HTERT RPE-1 (cell line): Measurements from ENCODE around the gene PIGBOS1.
"Not testable (repeated sequence)": the region's sequence is repeated elsewhere in the genome, so short reads cannot be mapped to it uniquely, and the experiment has no call there.

Experiments
- in situ Hi-C: fragments of 300-500 bp; cut with MboI; formaldehyde crosslinking; loops from 4 replicates; pipeline ENCODE4 v1.14.3; 2020; ENCODE audit warnings: low sequenced_read_pairs

Gene PIGBOS1, protein sequence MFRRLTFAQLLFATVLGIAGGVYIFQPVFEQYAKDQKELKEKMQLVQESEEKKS

GRCh38 chr15:55318588-55319494 lies at the start of gene PIGBOS1, which contains the start of gene PIGB:
PIGBOS1 (minus strand) TSS chr15:55319123; CDS start chr15:55317792, 1,331 bp downstream.
PIGB (plus strand) TSS chr15:55319222; CDS start chr15:55319251, 29 bp downstream.
- in situ Hi-C loops, result no loop called here

DNA sequence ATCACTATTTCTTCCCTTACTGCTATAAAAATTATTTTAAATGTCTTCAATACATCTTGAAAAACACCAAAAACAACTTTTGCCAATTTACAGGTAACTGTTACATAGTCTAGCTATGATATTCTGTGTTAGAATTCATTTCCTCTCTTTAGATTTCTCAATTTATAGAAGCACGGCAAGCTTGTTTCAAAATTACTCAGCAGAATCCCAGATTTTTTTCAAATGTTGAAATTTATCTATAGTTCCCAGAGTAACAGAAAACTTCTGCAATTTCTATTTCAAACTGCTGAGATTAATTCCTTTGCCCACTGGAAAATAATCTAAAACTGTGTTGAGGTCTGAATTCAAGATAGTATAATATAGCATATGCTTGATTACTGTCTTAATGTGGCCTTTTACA lies 48.1 kb upstream of the PIGBOS1 start:
- in situ Hi-C loops, result no loop called here

DNA sequence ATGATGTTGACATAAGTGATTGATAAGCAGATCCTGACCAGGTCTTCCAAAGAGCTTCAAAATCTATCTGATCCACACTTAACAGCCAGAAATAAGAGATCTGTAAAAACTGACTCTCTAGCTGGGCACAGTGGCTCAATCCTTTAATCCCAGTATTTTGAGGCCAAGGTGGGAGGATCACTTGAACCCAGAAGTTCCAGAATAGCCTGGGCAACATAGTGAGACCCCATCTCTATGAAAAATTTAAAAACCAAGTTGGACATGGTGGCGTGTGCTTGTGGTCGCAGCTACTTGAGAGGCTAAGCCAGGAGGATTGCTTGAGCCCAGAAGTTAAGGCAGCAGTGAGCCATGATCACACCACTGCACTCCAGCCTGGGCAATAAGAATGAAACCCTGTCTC lies 43.7 kb upstream of the PIGBOS1 start:
- in situ Hi-C loops, result no loop called here

DNA sequence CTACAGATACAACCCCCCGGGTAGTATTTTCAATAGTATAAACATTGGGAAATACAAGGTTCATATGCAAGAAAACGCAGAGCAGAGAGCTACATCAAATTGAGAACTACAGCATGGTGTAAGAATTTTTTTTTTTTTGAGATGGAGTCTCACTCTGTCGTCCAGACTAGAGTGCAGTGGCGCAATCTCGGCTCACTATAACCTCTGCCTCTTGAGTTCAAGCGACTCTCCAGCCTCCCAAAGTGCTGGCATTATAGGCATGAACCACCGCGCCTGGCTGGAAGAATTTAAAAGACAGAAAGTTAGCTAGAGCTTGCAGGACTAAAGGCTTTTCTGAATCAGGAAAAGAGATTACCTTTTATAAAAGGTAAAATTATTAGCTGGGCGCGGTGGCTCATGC lies 42.1 kb upstream of the PIGBOS1 start:
- in situ Hi-C loops, result no loop called here

DNA sequence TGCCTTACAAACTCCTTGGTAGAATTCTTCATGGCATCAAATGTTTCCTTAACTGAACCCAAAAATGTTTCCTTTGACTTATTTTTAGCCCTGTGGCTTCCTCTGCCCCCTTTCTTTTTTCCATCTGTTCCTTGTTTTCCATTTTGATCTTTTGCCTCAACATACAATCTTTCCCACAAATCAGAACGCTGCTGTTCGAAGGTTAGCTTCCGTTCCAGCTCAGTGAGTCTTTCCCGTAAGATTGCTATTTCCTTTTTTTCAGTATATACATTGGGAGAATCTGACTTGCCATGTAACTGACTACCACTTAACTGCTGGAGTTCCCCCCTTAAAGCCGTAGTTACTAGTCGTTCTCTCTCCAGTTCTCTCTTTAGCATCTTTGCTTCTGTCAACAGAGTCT lies 41.3 kb upstream of the PIGBOS1 start:
- in situ Hi-C loops, result no loop called here

DNA sequence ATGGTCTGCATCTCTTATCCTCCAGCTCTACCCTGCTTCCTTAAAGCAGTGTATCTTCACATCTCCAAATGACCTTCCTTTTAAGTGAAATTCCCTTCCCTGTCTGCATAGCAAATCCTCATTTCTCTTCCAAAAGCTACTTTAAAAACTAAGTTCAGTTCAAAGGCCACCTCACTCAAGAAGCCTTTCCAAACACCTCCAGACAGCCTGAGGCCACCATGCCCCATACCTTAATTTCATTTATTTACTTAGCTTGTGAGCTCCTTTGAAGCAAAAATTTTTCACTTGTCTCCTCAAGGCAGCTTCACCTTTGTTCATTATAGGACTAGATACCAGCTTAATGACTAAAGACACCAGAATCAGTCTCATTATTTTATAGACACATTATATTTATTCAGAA lies 39.5 kb upstream of the PIGBOS1 start:
- in situ Hi-C loops, result no loop called here

GRCh38 chr15:55357774-55358173 lies 38.9 kb upstream of the PIGBOS1 start:
- in situ Hi-C loops, result no loop called here

DNA sequence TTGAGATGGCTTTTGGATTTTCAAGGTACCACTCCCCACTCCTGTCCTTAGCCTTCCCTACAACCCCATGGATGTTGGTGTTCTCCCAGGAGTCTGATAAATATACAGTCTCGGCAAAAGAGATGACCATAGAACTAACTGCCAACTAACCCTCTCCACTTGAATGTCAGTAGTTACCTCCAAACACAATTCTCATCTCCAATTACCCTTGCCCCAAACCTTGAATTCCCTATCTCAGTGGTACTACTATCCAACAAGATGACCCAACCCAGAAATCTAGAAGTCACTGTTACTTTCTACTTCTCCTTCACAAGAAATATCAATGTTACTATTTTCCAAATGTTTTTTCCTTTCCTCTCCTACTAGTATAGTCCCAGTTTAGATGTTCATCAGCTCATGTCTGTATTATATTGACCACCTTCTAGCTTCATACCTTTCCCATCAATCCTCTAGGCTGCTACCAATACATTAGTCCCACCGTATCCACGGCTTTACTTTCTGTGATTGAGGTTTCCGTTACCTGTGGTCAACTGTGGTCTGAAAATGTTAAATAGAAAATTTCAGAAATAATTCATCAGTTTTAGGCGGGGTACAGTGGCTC lies 38.2 kb upstream of the PIGBOS1 start:
- in situ Hi-C loops, result no loop called here

- in situ Hi-C loops, result no loop called here
Measured at GRCh38 chr15:55353025-55353424, 34.1 kb upstream of the PIGBOS1 start.

- in situ Hi-C loops, result no loop called here
Measured at GRCh38 chr15:55349282-55349681, 30.4 kb upstream of the PIGBOS1 start.

DNA sequence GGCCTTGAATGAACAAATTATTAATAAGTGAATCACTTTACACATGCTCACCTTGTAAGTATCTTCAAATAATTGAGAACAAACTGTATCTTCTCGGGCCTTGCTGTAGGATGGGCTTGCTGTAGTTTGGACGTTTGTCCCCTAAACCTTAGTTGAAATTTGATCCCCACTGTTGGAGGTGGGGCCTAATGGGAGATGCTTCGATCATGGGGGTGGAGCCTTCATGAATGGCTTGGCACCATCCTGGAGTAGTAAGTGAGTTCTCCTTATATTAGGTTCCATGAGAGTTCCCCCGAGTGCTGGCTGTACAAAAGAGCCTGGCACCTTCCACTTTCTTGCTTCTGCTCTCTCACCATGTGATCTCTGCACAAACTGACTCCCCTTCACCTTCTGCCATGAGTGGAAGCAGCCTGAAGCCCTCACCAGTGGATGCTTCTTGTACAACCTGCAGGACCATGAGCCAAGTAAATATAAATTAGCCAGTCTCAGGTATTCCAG lies 29.4 kb upstream of the PIGBOS1 start:
- in situ Hi-C loops, result no loop called here

DNA sequence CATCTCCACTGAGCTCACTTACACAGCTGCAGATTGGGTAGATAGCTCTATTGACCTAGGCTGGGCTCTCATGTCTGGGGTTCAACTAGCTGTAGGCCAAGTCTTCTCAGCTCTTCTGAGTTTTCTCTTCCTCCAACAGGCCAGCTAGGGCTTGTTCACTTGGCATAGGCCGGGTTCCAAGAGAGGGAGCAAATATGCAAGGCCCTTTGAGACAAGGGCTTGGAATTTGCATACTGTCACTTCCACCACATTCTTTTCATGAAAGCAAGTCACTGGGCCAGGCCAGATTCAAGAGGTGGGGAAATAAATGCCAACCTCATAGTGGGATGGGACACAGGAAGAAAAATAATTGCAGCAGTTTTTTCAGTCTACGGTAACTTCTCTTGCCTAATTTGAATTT lies 25.3 kb upstream of the PIGBOS1 start:
- in situ Hi-C loops, result no loop called here

DNA sequence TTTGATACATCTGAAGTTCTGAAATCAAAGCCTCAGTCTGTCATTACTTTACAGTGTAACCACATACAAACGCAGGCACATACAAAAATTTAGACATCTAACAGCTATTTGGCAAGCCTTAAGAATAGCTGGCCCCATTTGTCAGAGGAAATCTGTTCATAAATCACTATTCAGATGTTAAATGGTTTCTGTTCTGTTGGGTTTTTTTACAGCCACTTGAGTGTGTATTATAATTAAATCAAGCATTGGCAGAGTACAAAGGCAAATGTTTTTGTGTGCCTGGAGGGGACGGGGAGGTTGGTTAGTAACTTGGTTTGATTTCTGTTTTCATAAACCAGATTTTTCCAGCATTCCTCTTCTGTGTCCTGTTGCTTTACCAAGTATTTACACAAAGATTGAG lies 24.2 kb upstream of the PIGBOS1 start:
- in situ Hi-C loops, result no loop called here

DNA sequence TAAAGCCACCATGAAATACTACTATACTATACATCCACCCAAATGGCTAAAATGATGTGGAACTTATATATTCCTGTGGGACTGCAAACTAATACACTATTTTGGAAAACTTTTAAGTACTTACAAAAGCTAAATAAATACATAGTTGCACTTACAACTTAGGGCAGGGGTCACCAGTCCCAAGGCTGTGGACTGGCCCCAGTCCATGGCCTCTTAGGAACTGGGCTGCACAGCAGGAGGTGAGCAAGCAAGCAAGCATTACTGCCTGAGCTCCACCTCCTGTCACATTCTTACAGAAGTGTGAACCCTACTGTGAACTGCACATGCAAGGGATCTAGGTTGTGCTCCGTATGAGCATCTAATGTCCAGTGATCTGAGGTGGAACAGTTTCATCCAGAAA lies 18.2 kb upstream of the PIGBOS1 start:
- in situ Hi-C loops, result no loop called here

- in situ Hi-C loops, result no loop called here
Measured at GRCh38 chr15:55334997-55335396, 16.1 kb upstream of the PIGBOS1 start.

DNA sequence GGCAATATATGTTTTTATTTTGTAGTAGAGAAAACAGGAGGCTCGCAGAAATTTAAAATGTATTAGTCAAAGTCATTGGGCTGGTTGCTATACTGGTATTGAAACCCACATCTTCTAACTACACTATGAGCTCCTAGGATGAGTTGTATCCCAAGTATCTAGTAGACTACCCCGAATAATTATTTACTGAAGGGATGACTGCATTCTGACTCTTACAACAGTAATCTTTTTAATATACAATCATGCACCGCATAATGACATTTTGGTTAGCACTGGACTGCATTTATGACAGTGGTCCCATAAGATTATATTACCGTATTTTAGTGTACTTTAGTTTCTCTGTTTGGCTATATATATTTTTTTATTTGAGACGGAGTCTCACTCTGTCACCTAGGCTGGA lies 15.4 kb upstream of the PIGBOS1 start:
- in situ Hi-C loops, result no loop called here

- in situ Hi-C loops, result no loop called here
Measured at GRCh38 chr15:55327387-55327786, 8.5 kb upstream of the PIGBOS1 start.

- in situ Hi-C loops, result no loop called here
Measured at GRCh38 chr15:55322467-55322866, 3.5 kb upstream of the PIGBOS1 start.

DNA sequence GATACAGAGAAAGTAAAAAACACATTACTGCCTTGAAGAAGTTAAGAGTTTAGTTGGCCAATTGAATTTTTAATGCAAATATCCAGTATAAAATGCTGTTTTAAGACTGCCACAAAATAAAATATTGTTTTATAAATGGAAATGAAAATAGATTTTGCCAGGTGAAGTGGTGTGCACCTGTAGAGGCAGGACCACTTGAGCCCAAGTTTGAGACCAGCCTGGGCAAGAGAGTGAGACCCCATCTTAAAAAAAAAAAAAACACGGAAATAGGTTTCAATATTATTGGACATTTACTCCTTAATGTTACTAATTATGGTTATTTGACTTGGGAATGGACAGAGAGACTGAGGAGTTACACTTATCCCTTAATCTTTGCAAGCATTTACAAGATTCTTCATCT lies 2.0 kb upstream of the PIGBOS1 start:
- in situ Hi-C loops, result no loop called here

GRCh38 chr15:55320238-55320550 lies 1.3 kb upstream of the PIGBOS1 start:
- in situ Hi-C loops, result no loop called here

- in situ Hi-C loops, result no loop called here
Measured at GRCh38 chr15:55319537-55320237, 764 bp upstream of the PIGBOS1 start.

DNA sequence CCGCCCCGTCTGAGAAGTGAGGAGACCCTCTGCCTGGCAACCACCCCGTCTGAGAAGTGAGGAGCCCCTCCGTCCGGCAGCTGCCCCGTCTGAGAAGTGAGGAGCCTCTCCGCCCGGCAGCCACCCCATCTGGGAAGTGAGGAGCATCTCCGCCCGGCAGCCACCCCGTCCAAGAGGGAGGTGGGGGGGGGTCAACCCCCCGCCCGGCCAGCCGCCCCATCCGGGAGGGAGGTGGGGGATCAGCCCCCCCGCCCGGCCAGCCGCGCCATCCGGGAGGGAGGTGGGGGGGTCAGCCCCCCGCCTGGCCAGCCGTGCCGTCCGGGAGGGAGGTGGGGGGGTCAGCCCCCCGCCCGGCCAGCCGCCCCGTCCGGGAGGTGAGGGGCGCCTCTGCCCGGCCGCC lies 16.1 kb downstream of the PIGBOS1 start:
- in situ Hi-C loops, result not testable (repeated sequence)
